Stomach (tissue), 4 donors: ENCODE results near the gene EPN2.

Experiments
- EP300 ChIP-seq: sonication (generic); formaldehyde crosslinking; IDR thresholded peaks from one replicate; pipeline ENCODE4 v1.6.1; 2017; ENCODE audit warnings: antibody characterized with exemption
- TF ChIP-seq, protein P1 (sequence below), 7 experiments: fragments of 450-650 bp in 4 of 7; fragments of 200-600 bp in 3 of 7; sonication (generic) in 3 of 7; IDR thresholded peaks; one replicate each; pipeline ENCODE4 v1.5.1; 2016 to 2019; ENCODE audit warnings: antibody characterized with exemption in 7 of 7, control low read depth in 2 of 7, mild to moderate bottlenecking in 1 of 7

DNA sequence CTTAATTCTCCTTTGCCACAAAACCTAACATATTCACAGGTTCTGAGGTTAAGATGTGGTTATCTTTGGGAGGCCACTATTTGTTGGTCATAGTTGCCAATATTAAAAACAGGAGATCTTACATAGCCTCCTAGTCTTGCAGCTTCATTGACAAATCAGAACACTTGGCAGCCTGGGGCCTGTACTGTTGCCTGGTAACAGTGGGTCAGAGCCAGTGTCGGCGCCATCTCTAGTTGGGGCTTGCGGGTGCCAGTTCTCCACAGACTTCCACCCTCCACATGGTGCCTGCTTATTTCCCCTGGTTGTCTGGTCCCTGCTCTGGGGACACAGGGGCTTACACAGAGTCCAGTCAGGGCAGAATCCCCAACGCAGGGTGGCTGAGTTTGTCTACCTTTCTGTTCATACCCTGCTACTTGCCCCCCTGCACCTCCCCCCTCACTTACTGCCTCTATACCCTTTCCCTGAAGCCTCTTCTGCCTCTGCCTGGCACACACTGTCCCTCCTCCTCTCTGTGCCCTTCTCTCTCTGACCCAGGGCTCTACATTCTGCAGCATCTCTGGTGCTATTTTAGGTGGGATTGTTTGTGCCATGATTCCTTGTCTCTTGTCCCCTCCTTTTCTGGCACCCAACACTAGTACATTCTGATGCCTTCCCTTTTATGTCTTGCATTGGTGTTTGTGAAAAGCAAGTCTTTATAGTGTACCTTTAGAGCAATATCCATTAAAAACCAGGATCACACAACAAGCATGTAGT lies 13.4 kb downstream of the EPN2 start:
- TF ChIP-seq, protein P1, sequence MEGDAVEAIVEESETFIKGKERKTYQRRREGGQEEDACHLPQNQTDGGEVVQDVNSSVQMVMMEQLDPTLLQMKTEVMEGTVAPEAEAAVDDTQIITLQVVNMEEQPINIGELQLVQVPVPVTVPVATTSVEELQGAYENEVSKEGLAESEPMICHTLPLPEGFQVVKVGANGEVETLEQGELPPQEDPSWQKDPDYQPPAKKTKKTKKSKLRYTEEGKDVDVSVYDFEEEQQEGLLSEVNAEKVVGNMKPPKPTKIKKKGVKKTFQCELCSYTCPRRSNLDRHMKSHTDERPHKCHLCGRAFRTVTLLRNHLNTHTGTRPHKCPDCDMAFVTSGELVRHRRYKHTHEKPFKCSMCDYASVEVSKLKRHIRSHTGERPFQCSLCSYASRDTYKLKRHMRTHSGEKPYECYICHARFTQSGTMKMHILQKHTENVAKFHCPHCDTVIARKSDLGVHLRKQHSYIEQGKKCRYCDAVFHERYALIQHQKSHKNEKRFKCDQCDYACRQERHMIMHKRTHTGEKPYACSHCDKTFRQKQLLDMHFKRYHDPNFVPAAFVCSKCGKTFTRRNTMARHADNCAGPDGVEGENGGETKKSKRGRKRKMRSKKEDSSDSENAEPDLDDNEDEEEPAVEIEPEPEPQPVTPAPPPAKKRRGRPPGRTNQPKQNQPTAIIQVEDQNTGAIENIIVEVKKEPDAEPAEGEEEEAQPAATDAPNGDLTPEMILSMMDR (IDR thresholded peaks at IDR 0.05), result no peak
- no peak for TF ChIP-seq EP300
